CD14-positive monocyte (primary cell): ENCODE measurements around the gene SYNDIG1L. TPM values are rescaled to one million over a fixed set of nuclear protein-coding genes. Genes with fewer than 3 reads are reported as not detected.

ENCODE experiments used
- DNase-seq, 3 donors: peaks; one replicate each; pipeline ENCODE4 v3.0.0-alpha.2; 2011 to 2022
- H2AFZ ChIP-seq: 2 replicates; pipeline ENCODE4 v1.6.0; 2012; ENCODE audit warnings: mild to moderate bottlenecking, low read depth, low read length, inconsistent platforms; ENCODE audit not compliant: insufficient read depth, poor library complexity, severe bottlenecking
- H3K27ac ChIP-seq, 2 donors: 1 replicate in 1 of 2; 2 replicates in 1 of 2; pipeline ENCODE4 v1.5.1; 2012 to 2013; ENCODE audit warnings: low read length in 2 of 2, control low read depth in 1 of 2, inconsistent platforms in 1 of 2, low read depth in 1 of 2, mild to moderate bottlenecking in 1 of 2
- H3K27me3 ChIP-seq, 2 donors: one replicate each; pipeline versions ENCODE4 v1.6.0 to v1.6.1; 2011 to 2013; ENCODE audit warnings: low read length in 2 of 2; ENCODE audit not compliant: control insufficient read depth in 2 of 2, insufficient read depth in 2 of 2
- H3K36me3 ChIP-seq, 2 donors: replicated peaks in 1 of 2; 1 replicate in 1 of 2; 2 replicates in 1 of 2; pipeline versions ENCODE4 v1.5.1 to v1.6.1; 2012 to 2013; ENCODE audit warnings: low read length in 2 of 2, control low read depth in 1 of 2, inconsistent platforms in 1 of 2, mild to moderate bottlenecking in 1 of 2; ENCODE audit not compliant: insufficient read depth in 2 of 2, control insufficient read depth in 1 of 2
- H3K4me1 ChIP-seq, 2 donors: 1 replicate in 1 of 2; 2 replicates in 1 of 2; pipeline versions ENCODE4 v1.5.1 to v1.6.1; 2012 to 2013; ENCODE audit warnings: low read length in 2 of 2, control low read depth in 1 of 2, inconsistent platforms in 1 of 2, mild to moderate bottlenecking in 1 of 2, moderate library complexity in 1 of 2; ENCODE audit not compliant: insufficient read depth in 2 of 2, control insufficient read depth in 1 of 2
- H3K4me2 ChIP-seq: replicated peaks from 2 replicates; pipeline ENCODE3; 2012; ENCODE audit warnings: low read length, moderate library complexity, mild to moderate bottlenecking; ENCODE audit not compliant: poor library complexity, severe bottlenecking; ENCODE audit errors: extremely low read depth
- H3K4me3 ChIP-seq, 3 experiments: fragments of 200-600 bp in 1 of 3; sonication (generic) in 1 of 3; replicated peaks in 1 of 3; 1 replicate in 2 of 3; 2 replicates in 1 of 3; pipeline ENCODE4 v1.5.1; 2011 to 2013; ENCODE audit warnings: low read length in 3 of 3, mild to moderate bottlenecking in 3 of 3, control low read depth in 2 of 3, low read depth in 2 of 3, inconsistent platforms in 1 of 3, moderate library complexity in 1 of 3
- H3K79me2 ChIP-seq: 2 replicates; pipeline ENCODE4 v1.6.0; 2012; ENCODE audit warnings: mild to moderate bottlenecking, control low read depth, inconsistent platforms, low read length, moderate library complexity; ENCODE audit not compliant: insufficient read depth
- H3K9ac ChIP-seq: 2 replicates; pipeline ENCODE4 v1.6.0; 2017; ENCODE audit warnings: low read length, mild to moderate bottlenecking; ENCODE audit not compliant: insufficient read depth, poor library complexity, severe bottlenecking
- H3K9me3 ChIP-seq, 2 donors: replicated peaks in 1 of 2; 1 replicate in 1 of 2; 2 replicates in 1 of 2; pipeline versions ENCODE4 v1.5.1 to v1.6.1; 2012 to 2013; ENCODE audit warnings: low read length in 2 of 2, control low read depth in 1 of 2; ENCODE audit not compliant: control insufficient read depth in 1 of 2, insufficient read depth in 1 of 2
- H4K20me1 ChIP-seq: 2 replicates; pipeline ENCODE4 v1.6.0; 2012; ENCODE audit warnings: mild to moderate bottlenecking, low read length, control low read depth, moderate library complexity; ENCODE audit not compliant: insufficient read depth
- H3K27ac Mint-ChIP-seq, 7 donors: one replicate each; pipeline ENCODE4 v1.8.0; 2020; ENCODE audit warnings: mild to moderate bottlenecking in 7 of 7, mixed read lengths in 7 of 7, moderate library complexity in 6 of 7, inconsistent platforms in 2 of 7
- H3K27me3 Mint-ChIP-seq, 3 donors: one replicate each; pipeline ENCODE4 v1.8.0; 2021 to 2022; ENCODE audit warnings: low read depth in 3 of 3, mild to moderate bottlenecking in 3 of 3, mixed read lengths in 3 of 3, moderate library complexity in 3 of 3, inconsistent platforms in 1 of 3
- H3K36me3 Mint-ChIP-seq, 2 donors: one replicate each; pipeline ENCODE4 v1.8.0; 2020; ENCODE audit warnings: mixed read lengths in 2 of 2, inconsistent platforms in 1 of 2, mild to moderate bottlenecking in 1 of 2
- H3K4me1 Mint-ChIP-seq: one replicate; pipeline ENCODE4 v1.8.0; 2020; ENCODE audit warnings: mild to moderate bottlenecking, mixed read lengths
- H3K4me3 Mint-ChIP-seq, 2 donors: one replicate each; pipeline ENCODE4 v1.8.0; 2020; ENCODE audit warnings: mild to moderate bottlenecking in 2 of 2, mixed read lengths in 2 of 2, moderate library complexity in 1 of 2
- H3K9me3 Mint-ChIP-seq, 7 donors: one replicate each; pipeline ENCODE4 v1.8.0; 2020 to 2022; ENCODE audit warnings: mixed read lengths in 7 of 7, mild to moderate bottlenecking in 6 of 7, moderate library complexity in 6 of 7, inconsistent platforms in 2 of 7
- WGBS: methylation state at CpG from one replicate; pipeline ENCODE4 v1.1.5; 2013; ENCODE audit warnings: missing lambda C conversion rate; ENCODE audit not compliant: insufficient coverage; 5-methylcytosine and 5-hydroxymethylcytosine counted together
- intact Hi-C, 2 donors: fragments of 100-400 bp; cut with micrococcal nuclease; formaldehyde crosslinking; loops; one replicate each; pipeline versions ENCODE4 v1.15.0 to v1.15.1; 2023
- polyA plus RNA-seq, 3 donors: library from polyadenylated mRNA; depleted of rRNA in 1 of 3; unstranded in 2 of 3; stranded (reverse) in 1 of 3; fragments of 300-500 nt in 2 of 3; fragments of >200 nt in 1 of 3; fragmentation: Illumina TruSeq in 2 of 3; gene quantifications; 1 replicate in 2 of 3; 2 replicates in 1 of 3; pipeline ENCODE4 v1.2.3, GENCODE V29; 2012 to 2021
- TF ChIP-seq, protein P1 (sequence below): fragments of 200-600 bp; IDR thresholded peaks from one replicate; pipeline ENCODE4 v1.8.0; 2022; ENCODE audit warnings: antibody characterized with exemption, mild to moderate bottlenecking

SYNDIG1L gene
- polyA plus RNA-seq, 3 donors = not detected

DNA sequence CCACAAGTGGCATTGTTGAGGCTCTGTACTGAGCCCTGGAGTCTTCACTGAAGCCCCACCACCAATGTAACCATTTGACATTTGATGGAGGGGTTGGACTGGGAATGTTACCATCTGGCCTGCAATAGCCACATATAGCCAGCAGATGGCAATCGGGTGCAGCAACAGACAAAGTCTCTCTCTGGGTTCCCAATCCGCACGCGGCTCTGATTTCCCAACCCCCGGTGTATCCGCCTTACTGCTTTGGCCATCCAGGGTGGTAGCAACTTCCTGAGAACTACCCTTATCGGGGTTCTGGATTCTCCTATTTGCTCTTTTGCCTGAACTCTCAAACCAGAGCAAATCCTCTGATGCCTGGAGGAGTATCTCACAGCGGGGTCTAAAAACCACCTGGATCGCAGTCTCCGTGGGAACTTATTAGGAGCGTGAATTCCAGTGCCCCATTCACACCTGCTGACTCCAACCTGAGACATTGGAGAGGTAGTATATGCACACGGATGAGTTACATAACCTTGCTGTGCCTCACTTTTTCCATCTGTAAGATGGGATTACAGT, 63.6 kb downstream of the SYNDIG1L start:
- no peak overlapping the region for H3K27ac ChIP-seq
- no peak overlapping the region for H3K4me3 Mint-ChIP-seq
- 4% methylated on average over 7 of the region's 12 CpGs for whole genome bisulfite sequencing
- peak; percentile 51 to 71 (median 66) for DNase-seq
- H3K27me3 ChIP-seq = peaks cover 0 to 2% of the 10 kb centered on the region in 2 donors
- no peaks in the 10 kb centered on the region for H3K36me3 ChIP-seq
- H3K4me1 Mint-ChIP-seq = peaks cover 3% of the 10 kb centered on the region
- H3K9me3 Mint-ChIP-seq = no peaks in the 10 kb centered on the region
- intact Hi-C loops = no loop called here
- H3K36me3 Mint-ChIP-seq = no peaks in the 10 kb centered on the region
- no peak overlapping the region for H3K9ac ChIP-seq
- H3K79me2 ChIP-seq = no peaks in the 10 kb centered on the region
- no peak overlapping the region for H3K4me2 ChIP-seq
- no peak overlapping the region for H2AFZ ChIP-seq
- TF ChIP-seq, protein P1, sequence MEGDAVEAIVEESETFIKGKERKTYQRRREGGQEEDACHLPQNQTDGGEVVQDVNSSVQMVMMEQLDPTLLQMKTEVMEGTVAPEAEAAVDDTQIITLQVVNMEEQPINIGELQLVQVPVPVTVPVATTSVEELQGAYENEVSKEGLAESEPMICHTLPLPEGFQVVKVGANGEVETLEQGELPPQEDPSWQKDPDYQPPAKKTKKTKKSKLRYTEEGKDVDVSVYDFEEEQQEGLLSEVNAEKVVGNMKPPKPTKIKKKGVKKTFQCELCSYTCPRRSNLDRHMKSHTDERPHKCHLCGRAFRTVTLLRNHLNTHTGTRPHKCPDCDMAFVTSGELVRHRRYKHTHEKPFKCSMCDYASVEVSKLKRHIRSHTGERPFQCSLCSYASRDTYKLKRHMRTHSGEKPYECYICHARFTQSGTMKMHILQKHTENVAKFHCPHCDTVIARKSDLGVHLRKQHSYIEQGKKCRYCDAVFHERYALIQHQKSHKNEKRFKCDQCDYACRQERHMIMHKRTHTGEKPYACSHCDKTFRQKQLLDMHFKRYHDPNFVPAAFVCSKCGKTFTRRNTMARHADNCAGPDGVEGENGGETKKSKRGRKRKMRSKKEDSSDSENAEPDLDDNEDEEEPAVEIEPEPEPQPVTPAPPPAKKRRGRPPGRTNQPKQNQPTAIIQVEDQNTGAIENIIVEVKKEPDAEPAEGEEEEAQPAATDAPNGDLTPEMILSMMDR = peak; percentile 93
- no peaks in the 10 kb centered on the region for H3K9me3 ChIP-seq
- H3K27ac Mint-ChIP-seq = no peak overlapping the region
- H3K27me3 Mint-ChIP-seq = peaks cover under 1 to 9% (median 3%) of the 10 kb centered on the region in 3 donors
- H3K4me3 ChIP-seq = no peak overlapping the region
- no peaks in the 10 kb centered on the region for H3K4me1 ChIP-seq
- H4K20me1 ChIP-seq = no peaks in the 10 kb centered on the region

DNA sequence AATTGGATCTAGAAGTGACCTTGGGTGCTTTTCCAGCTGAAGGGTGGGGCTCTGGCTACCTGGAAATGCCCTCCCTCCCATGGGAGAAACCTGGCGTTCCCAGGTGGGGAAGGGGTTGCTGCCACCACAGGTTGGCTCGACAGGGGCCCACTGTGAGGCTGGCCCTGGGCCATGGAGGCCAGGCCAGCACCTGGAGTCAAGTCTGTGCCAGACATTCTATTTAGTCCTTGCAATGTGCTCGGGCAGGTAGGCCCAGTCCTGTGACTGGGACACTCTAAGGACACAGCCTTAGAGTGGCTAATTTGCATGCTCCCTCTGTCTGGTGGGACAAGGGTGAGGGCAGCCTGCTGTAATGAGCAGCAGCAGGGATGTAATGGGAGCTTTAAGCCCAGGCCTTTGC, 65.8 kb downstream of the SYNDIG1L start:
- H3K4me2 ChIP-seq = no peak overlapping the region
- no peak overlapping the region for H3K9ac ChIP-seq
- no peaks in the 10 kb centered on the region for H3K79me2 ChIP-seq
- 92% methylated on average over 2 of the region's 3 CpGs for WGBS
- DNase-seq = no peak
- H3K36me3 Mint-ChIP-seq = no peaks in the 10 kb centered on the region
- TF ChIP-seq, protein P1 = no peak
- no peak overlapping the region for H3K4me3 Mint-ChIP-seq
- H2AFZ ChIP-seq = no peak overlapping the region
- H3K27ac ChIP-seq = no peak overlapping the region
- no peaks in the 10 kb centered on the region for H3K36me3 ChIP-seq
- peak overlapping the region in 1 of 7 donors; percentile 37 for H3K27ac Mint-ChIP-seq
- H3K27me3 Mint-ChIP-seq = peaks cover 3 to 7% (median 3%) of the 10 kb centered on the region in 3 donors
- no peaks in the 10 kb centered on the region for H3K9me3 ChIP-seq
- H3K4me1 ChIP-seq = no peaks in the 10 kb centered on the region
- no peaks in the 10 kb centered on the region for H3K9me3 Mint-ChIP-seq
- peaks cover 3% of the 10 kb centered on the region for H3K4me1 Mint-ChIP-seq
- no peak overlapping the region for H3K4me3 ChIP-seq
- no peaks in the 10 kb centered on the region for H4K20me1 ChIP-seq
- peaks cover 0 to 2% of the 10 kb centered on the region in 2 donors for H3K27me3 ChIP-seq
- intact Hi-C loops = no loop called here
